ENCODE data around the gene HAND1.

GRCh38 chr5:154517810-154518437, 39.9 kb upstream of the HAND1 start:
- TF ChIP-seq EZH2 (IDR thresholded peaks at IDR 0.05) (no peak), POLR2AphosphoS5 (IDR thresholded peaks at IDR 0.05; ENCODE audit: borderline replicate concordance, low read depth, low read length) (no peak), FOXP2 (optimal IDR thresholded peaks at IDR 0.05; ENCODE audit: control extremely low read depth, extremely low read length, insufficient read depth) (no peak)
